ENCODE results near the gene MAP3K7CL. TPM values are rescaled to one million over a fixed set of nuclear protein-coding genes. Genes with fewer than 3 reads are reported as not detected.

MAP3K7CL gene
- total RNA-seq, 1 donor from 2014 or later, result 1.2 TPM

DNA sequence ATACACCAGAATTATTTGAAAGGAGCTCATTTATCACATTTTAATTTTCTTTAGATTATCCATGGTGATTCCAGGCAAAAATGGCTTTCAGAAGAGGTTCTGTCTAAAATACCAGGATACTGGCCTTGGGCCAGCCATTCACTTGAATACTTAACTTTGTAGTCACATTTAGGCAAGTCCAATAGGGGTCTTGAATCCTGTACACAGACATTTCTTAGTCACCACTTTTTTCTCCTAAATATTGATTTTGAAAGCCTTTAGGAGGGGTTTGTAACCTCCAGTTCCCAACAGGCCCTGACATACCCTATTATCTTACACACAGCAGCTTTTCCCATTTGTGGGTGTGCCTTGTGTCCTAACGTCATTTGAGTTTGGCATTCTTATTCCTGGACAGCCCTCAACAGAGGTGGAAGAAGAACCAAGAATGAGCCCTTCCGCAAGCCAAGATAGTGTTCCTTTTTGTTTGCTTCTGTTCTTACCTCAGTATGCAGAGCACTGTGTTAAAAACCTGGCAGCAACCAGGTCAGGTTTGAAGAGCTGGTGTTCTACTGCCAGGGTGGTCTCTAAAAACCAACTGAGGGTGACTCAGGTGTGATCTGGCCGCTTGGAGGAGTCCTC is 19.5 kb downstream of the MAP3K7CL start:
- TF ChIP-seq, protein P1, sequence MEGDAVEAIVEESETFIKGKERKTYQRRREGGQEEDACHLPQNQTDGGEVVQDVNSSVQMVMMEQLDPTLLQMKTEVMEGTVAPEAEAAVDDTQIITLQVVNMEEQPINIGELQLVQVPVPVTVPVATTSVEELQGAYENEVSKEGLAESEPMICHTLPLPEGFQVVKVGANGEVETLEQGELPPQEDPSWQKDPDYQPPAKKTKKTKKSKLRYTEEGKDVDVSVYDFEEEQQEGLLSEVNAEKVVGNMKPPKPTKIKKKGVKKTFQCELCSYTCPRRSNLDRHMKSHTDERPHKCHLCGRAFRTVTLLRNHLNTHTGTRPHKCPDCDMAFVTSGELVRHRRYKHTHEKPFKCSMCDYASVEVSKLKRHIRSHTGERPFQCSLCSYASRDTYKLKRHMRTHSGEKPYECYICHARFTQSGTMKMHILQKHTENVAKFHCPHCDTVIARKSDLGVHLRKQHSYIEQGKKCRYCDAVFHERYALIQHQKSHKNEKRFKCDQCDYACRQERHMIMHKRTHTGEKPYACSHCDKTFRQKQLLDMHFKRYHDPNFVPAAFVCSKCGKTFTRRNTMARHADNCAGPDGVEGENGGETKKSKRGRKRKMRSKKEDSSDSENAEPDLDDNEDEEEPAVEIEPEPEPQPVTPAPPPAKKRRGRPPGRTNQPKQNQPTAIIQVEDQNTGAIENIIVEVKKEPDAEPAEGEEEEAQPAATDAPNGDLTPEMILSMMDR (IDR thresholded peaks at IDR 0.05; ENCODE audit: partially characterized antibody, unreplicated experiment), result no peak
- H3K4me1 Mint-ChIP-seq (ENCODE audit: low read depth, unreplicated experiment), result no peaks in the 10 kb centered on the region
- no peaks in the 10 kb centered on the region for H3K36me3 Mint-ChIP-seq (ENCODE audit: unreplicated experiment)
- peaks cover 3% of the 10 kb centered on the region for H3K27me3 Mint-ChIP-seq (ENCODE audit: unreplicated experiment)
- no peak overlapping the region for H3K4me3 Mint-ChIP-seq (ENCODE audit: unreplicated experiment)
- no peak for DNase-seq
- no peak overlapping the region for H3K27ac Mint-ChIP-seq (ENCODE audit: unreplicated experiment)
- H3K9me3 Mint-ChIP-seq (ENCODE audit: unreplicated experiment), result no peaks in the 10 kb centered on the region

DNA sequence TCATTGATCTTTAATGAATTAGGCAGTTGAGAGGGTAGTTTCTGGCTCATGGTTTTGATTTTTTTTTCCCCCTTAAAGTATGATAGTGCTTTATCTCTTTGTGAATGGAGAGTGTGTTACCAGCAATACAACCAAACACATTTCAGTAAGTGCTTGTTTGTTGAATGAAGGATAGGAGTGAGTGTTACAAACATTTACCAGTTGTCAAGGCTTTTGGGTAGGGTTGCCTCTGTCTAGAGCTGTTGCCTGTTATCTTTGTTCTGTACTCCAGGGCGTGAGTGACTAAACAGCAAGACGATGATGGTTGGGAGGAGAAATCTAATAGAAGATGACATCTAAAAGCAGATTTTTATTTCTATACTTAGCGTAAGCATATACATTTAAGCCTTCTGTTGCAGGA is 21.5 kb downstream of the MAP3K7CL start:
- TF ChIP-seq, protein P1 (IDR thresholded peaks at IDR 0.05; ENCODE audit: partially characterized antibody, unreplicated experiment), result no peak
- Mint-ChIP-seq H3K27me3 (ENCODE audit: unreplicated experiment) (peaks cover 3% of the 10 kb centered on the region), H3K4me1 (ENCODE audit: low read depth, unreplicated experiment) (no peaks in the 10 kb centered on the region), H3K27ac (ENCODE audit: unreplicated experiment) (no peak overlapping the region), H3K36me3 (ENCODE audit: unreplicated experiment) (no peaks in the 10 kb centered on the region), H3K4me3 (ENCODE audit: unreplicated experiment) (no peak overlapping the region), H3K9me3 (ENCODE audit: unreplicated experiment) (no peaks in the 10 kb centered on the region)
- DNase-seq, result no peak

DNA sequence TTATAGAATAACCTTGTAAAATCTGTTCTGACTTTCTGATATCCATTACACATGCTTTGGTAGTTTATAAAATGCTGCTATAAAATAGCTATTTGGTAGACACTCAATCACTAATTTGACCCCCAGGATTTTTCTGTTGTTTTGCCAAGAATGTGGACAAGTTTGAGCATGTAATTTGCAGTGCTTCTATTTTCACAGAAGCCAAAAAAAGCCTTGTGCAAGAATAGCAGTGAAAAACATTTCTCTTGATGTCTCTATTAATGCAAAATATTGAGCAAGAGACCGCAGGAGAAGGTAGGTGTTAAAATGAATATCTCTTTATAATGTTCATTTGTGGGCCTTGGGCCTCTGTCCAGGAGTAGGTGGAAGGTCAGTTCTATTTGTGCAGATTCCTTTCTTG is 22.5 kb downstream of the MAP3K7CL start:
- Mint-ChIP-seq H3K27me3 (ENCODE audit: unreplicated experiment) (peaks cover 3% of the 10 kb centered on the region), H3K4me1 (ENCODE audit: low read depth, unreplicated experiment) (no peaks in the 10 kb centered on the region), H3K27ac (ENCODE audit: unreplicated experiment) (no peak overlapping the region), H3K4me3 (ENCODE audit: unreplicated experiment) (no peak overlapping the region), H3K9me3 (ENCODE audit: unreplicated experiment) (no peaks in the 10 kb centered on the region), H3K36me3 (ENCODE audit: unreplicated experiment) (no peaks in the 10 kb centered on the region)
- TF ChIP-seq, protein P1 (IDR thresholded peaks at IDR 0.05; ENCODE audit: partially characterized antibody, unreplicated experiment), result no peak
- no peak for DNase-seq

DNA sequence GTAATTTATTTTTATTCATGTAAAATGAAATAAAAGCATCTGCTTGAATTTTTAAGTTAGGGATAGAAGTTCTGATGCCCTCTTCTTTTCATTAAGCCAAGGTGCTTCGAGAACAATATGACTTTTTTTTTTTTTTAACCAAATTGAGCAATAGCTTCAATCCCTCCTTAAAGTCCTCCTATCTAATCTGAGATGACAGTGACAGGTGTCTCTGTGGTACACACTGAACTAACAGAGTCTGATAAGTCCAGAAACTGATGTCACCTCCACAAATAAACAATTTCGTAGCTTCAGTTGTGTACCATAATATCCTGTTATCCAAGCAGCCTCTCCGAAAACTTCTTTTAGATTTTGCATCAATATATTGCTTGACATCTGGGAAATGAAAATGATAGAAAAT is 23.8 kb downstream of the MAP3K7CL start:
- TF ChIP-seq, protein P1 (IDR thresholded peaks at IDR 0.05; ENCODE audit: partially characterized antibody, unreplicated experiment), result no peak
- DNase-seq, result no peak
- Mint-ChIP-seq H3K4me1 (ENCODE audit: low read depth, unreplicated experiment) (no peaks in the 10 kb centered on the region), H3K9me3 (ENCODE audit: unreplicated experiment) (no peaks in the 10 kb centered on the region), H3K27ac (ENCODE audit: unreplicated experiment) (no peak overlapping the region), H3K27me3 (ENCODE audit: unreplicated experiment) (peaks cover 3% of the 10 kb centered on the region), H3K4me3 (ENCODE audit: unreplicated experiment) (no peak overlapping the region), H3K36me3 (ENCODE audit: unreplicated experiment) (no peaks in the 10 kb centered on the region)

DNA sequence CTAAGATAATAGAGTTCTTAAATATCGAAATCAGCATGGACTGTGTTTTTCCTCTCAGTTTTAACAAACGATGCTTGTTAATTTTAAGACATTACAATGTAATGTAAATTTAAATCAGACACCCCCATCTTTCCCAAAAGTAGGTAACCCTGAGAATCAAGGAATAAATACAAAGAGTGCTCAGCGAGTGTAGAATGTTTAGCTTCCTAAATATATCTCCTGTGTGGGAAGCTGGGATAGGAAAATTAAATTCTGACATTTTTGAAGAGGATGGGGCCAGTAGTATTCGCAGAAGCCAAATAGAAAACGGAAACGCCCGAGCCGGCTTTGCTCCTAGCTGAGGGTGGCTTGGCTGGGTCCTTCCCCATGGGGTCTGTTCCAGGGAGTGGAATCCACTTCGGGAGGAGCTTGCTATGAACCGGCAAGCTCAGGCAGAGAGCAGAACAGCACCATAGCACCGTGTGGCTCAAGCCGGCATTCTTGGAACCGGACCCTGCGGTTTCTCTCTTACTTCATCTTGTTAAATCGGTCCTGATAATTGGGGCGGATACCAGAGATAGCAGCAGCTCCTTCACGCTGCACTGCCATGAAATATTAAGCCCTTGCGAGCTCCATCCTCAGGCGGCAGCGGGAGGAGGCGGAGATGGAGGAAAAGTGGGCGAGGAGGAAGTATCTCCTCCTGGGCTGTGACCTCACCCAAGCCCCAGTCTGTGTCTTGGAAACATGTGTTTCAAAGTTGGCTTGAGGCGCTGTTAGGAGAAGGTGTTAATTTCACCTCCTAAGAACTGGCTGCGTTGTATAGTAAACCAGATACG is 24.9 kb downstream of the MAP3K7CL start:
- Mint-ChIP-seq H3K27me3 (ENCODE audit: unreplicated experiment) (peaks cover 3% of the 10 kb centered on the region), H3K9me3 (ENCODE audit: unreplicated experiment) (no peaks in the 10 kb centered on the region), H3K36me3 (ENCODE audit: unreplicated experiment) (no peaks in the 10 kb centered on the region), H3K4me3 (ENCODE audit: unreplicated experiment) (no peak overlapping the region), H3K4me1 (ENCODE audit: low read depth, unreplicated experiment) (no peaks in the 10 kb centered on the region), H3K27ac (ENCODE audit: unreplicated experiment) (no peak overlapping the region)
- no peak for DNase-seq
- TF ChIP-seq, protein P1 (IDR thresholded peaks at IDR 0.05; ENCODE audit: partially characterized antibody, unreplicated experiment), result no peak
